DND-41 (cell line): Measurements from ENCODE around the gene GIT1.

Source experiments
- CTCF ChIP-seq: IDR thresholded peaks from 2 replicates; pipeline ENCODE4 v1.5.1; 2012; ENCODE audit warnings: borderline replicate concordance, low read length, moderate library complexity, mild to moderate bottlenecking; ENCODE audit not compliant: poor library complexity, severe bottlenecking; ENCODE audit errors: extremely low read depth
- EZH2 ChIP-seq: IDR thresholded peaks from 3 replicates; pipeline ENCODE4 v1.6.1; 2012; ENCODE audit warnings: borderline replicate concordance, low read depth, mild to moderate bottlenecking, moderate library complexity, low read length, inconsistent platforms; ENCODE audit not compliant: severe bottlenecking

GRCh38 chr17:29568331-29569244 lies 20.9 kb downstream of the GIT1 start, which contains the start of gene TP53I13:
- TF ChIP-seq CTCF (no peak), EZH2 (no peak)
